HepG2 (cell line): Measurements from ENCODE around the gene CHFR. TPM values are rescaled to one million over a fixed set of nuclear protein-coding genes. Genes with fewer than 3 reads are reported as not detected.

Source experiments
- ASH2L ChIP-seq: fragments of 300-600, 200-600 bp; sonication (generic); IDR thresholded peaks from 2 replicates; pipeline ENCODE4 v1.7.0; 2017; ENCODE audit warnings: low read depth, mild to moderate bottlenecking, moderate library complexity, mixed read lengths, low read length; ENCODE audit not compliant: insufficient read length
- FOXJ3 ChIP-seq: sonication (generic); formaldehyde crosslinking; IDR thresholded peaks from 2 replicates; pipeline ENCODE4 v1.4.0; 2020; ENCODE audit warnings: missing genetic modification reagents, mild to moderate bottlenecking, borderline replicate concordance
- FOXP1 ChIP-seq, 2 experiments: fragments of 450-650 bp in 1 of 2; IDR thresholded peaks; 2 replicates each; pipeline ENCODE4 v1.6.1; 2017 to 2018; ENCODE audit warnings: antibody characterized with exemption in 1 of 2
- JDP2 ChIP-seq: sonication (generic); formaldehyde crosslinking; IDR thresholded peaks from 2 replicates; pipeline ENCODE4 v1.8.1; 2022; ENCODE audit warnings: missing genetic modification reagents, borderline replicate concordance
- LCORL ChIP-seq, 2 experiments: fragments of 450-650 bp in 1 of 2; sonication (generic) in 1 of 2; formaldehyde crosslinking in 1 of 2; IDR thresholded peaks; 2 replicates each; pipeline versions ENCODE4 v1.5.0 to v1.6.1; 2017 to 2020; ENCODE audit warnings: antibody characterized with exemption in 1 of 2, missing genetic modification reagents in 1 of 2
- MTF1 ChIP-seq: sonication (generic); formaldehyde crosslinking; IDR thresholded peaks from 2 replicates; pipeline ENCODE4 v1.5.0; 2020; ENCODE audit warnings: missing genetic modification reagents
- POLR2A ChIP-seq, 2 experiments: IDR thresholded peaks; 2 replicates each; pipeline ENCODE4 v1.6.1; 2011; ENCODE audit warnings: low read depth in 2 of 2, low read length in 2 of 2, mild to moderate bottlenecking in 1 of 2, moderate library complexity in 1 of 2; ENCODE audit not compliant: insufficient read depth in 1 of 2
- SRSF9 ChIP-seq: fragments of 200-400 bp; formaldehyde crosslinking; IDR thresholded peaks from 2 replicates; pipeline ENCODE4 v1.6.1; 2018; ENCODE audit warnings: borderline replicate concordance, mild to moderate bottlenecking, low read depth, low read length; ENCODE audit not compliant: insufficient read depth, poor library complexity, severe bottlenecking
- ZFP90 ChIP-seq: sonication (generic); formaldehyde crosslinking; IDR thresholded peaks from 2 replicates; pipeline ENCODE4 v1.8.0; 2022; ENCODE audit warnings: missing genetic modification reagents, mild to moderate bottlenecking, inconsistent platforms, borderline replicate concordance
- ZNF567 ChIP-seq: sonication (generic); formaldehyde crosslinking; IDR thresholded peaks from 2 replicates; pipeline ENCODE4 v1.8.1; 2023; ENCODE audit warnings: mild to moderate bottlenecking, missing genetic modification reagents, borderline replicate concordance
- polyA plus RNA-seq, 8 experiments: library from polyadenylated mRNA; depleted of rRNA in 3 of 8; stranded (reverse) in 7 of 8; unstranded in 1 of 8; fragments of >200 nt; fragmentation: Illumina TruSeq in 4 of 8; extraction: Trizol in 4 of 8; gene quantifications; 2 replicates each; pipeline versions ENCODE4 v1.2.1 to v1.2.3, GENCODE V29; 2011 to 2016; ENCODE audit warnings: low read depth in 4 of 8, missing spikeins in 1 of 8, mixed read lengths in 1 of 8; ENCODE audit not compliant: insufficient read depth in 1 of 8
- total RNA-seq, 5 experiments: library from RNA; depleted of rRNA; stranded (reverse); fragments of >200 nt; fragmentation: Illumina TruSeq; extraction: Trizol; gene quantifications; 2 replicates each; pipeline ENCODE4 v1.2.3, GENCODE V29; 2016; ENCODE audit warnings: low read depth in 1 of 5
- TF ChIP-seq, protein P1 (sequence below): sonication (generic); formaldehyde crosslinking; IDR thresholded peaks from 2 replicates; pipeline ENCODE4 v1.5.0; 2020; ENCODE audit warnings: missing genetic modification reagents, mild to moderate bottlenecking, borderline replicate concordance
- TF ChIP-seq, protein P2 (sequence below): sonication (generic); formaldehyde crosslinking; IDR thresholded peaks from 2 replicates; pipeline ENCODE4 v1.4.0; 2020; ENCODE audit warnings: missing genetic modification reagents, low read depth, mild to moderate bottlenecking, borderline replicate concordance
- TF ChIP-seq, protein P3 (sequence below), 2 experiments: IDR thresholded peaks; 2 replicates each; pipeline ENCODE4 v1.6.1; 2011 to 2012; ENCODE audit warnings: low read length in 2 of 2, borderline replicate concordance in 1 of 2, low read depth in 1 of 2, mild to moderate bottlenecking in 1 of 2, moderate library complexity in 1 of 2
- TF ChIP-seq, protein P4 (sequence below): sonication (generic); formaldehyde crosslinking; IDR thresholded peaks from 2 replicates; pipeline ENCODE4 v1.5.1; 2020; ENCODE audit warnings: missing genetic modification reagents, mild to moderate bottlenecking, borderline replicate concordance
- TF ChIP-seq, protein P5 (sequence below): sonication (generic); formaldehyde crosslinking; IDR thresholded peaks from 2 replicates; pipeline ENCODE4 v1.5.0; 2020; ENCODE audit warnings: mild to moderate bottlenecking, missing genetic modification reagents
- TF ChIP-seq, protein P6 (sequence below): sonication (generic); formaldehyde crosslinking; IDR thresholded peaks from 2 replicates; pipeline ENCODE4 v1.5.1; 2020; ENCODE audit warnings: missing genetic modification reagents, mild to moderate bottlenecking, borderline replicate concordance

The CHFR gene
- total and polyA plus RNA-seq, 2 of the 13 experiments (the other 11 are each of a cell fraction or from before 2014, with no cell fraction given): 21.4 to 21.5 TPM

DNA sequence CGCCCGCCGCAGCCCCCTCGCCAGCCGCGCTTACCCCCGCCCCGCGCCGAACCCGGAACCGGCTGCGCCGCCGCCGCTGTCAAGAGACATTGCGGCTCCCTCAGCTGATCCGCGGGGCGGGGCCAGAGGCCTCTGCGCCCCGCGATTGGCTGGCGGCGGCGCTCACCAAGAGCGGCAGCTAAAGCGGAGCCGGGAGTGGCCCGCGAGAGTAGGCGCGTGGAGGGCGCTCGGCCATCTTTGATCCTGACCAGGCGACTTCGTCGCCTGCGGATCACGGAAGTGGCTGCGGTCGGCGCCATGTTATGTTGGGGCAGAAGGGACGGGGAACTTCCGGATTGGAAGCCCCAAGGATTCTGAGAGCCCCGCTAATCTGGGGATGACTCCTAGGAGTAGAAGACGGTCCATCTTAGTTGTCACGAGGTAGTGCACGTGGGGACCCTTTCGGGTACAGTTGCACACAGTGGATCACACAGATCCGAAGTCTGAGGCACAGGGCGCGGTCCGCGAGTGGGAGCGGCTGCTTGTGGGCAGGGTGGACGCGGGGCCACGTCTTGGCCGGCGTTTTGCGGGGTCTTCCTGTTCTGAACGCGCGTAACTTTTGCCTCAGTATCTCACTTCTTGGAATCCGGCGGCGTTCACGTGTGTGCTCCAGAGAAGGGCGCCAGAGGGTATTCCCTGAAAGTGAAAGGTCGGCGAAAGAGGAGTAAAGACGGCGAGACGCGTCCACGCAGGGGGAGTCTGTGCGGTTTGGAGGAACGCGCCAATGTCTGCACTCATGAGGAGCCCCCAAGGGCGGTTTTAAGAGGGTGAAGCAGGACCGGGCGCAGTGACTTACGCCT, at the start of gene CHFR (continued):
- TF ChIP-seq, protein P1, sequence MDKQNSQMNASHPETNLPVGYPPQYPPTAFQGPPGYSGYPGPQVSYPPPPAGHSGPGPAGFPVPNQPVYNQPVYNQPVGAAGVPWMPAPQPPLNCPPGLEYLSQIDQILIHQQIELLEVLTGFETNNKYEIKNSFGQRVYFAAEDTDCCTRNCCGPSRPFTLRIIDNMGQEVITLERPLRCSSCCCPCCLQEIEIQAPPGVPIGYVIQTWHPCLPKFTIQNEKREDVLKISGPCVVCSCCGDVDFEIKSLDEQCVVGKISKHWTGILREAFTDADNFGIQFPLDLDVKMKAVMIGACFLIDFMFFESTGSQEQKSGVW (CRISPR knock-in tag): no peak
- TF ChIP-seq ZNF567: no peak
- TF ChIP-seq, protein P2, sequence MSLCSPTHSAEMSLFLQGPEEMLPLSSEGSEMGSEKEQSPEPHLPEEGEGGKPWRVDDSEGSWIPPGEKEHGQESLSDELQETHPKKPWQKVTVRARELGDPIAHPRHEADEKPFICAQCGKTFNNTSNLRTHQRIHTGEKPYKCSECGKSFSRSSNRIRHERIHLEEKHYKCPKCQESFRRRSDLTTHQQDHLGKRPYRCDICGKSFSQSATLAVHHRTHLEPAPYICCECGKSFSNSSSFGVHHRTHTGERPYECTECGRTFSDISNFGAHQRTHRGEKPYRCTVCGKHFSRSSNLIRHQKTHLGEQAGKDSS (CRISPR knock-in tag): peak; percentile 76; the same call in 1 of the 2 replicates
- TF ChIP-seq, protein P3, sequence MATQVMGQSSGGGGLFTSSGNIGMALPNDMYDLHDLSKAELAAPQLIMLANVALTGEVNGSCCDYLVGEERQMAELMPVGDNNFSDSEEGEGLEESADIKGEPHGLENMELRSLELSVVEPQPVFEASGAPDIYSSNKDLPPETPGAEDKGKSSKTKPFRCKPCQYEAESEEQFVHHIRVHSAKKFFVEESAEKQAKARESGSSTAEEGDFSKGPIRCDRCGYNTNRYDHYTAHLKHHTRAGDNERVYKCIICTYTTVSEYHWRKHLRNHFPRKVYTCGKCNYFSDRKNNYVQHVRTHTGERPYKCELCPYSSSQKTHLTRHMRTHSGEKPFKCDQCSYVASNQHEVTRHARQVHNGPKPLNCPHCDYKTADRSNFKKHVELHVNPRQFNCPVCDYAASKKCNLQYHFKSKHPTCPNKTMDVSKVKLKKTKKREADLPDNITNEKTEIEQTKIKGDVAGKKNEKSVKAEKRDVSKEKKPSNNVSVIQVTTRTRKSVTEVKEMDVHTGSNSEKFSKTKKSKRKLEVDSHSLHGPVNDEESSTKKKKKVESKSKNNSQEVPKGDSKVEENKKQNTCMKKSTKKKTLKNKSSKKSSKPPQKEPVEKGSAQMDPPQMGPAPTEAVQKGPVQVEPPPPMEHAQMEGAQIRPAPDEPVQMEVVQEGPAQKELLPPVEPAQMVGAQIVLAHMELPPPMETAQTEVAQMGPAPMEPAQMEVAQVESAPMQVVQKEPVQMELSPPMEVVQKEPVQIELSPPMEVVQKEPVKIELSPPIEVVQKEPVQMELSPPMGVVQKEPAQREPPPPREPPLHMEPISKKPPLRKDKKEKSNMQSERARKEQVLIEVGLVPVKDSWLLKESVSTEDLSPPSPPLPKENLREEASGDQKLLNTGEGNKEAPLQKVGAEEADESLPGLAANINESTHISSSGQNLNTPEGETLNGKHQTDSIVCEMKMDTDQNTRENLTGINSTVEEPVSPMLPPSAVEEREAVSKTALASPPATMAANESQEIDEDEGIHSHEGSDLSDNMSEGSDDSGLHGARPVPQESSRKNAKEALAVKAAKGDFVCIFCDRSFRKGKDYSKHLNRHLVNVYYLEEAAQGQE (IDR thresholded peaks at IDR 0.05; ENCODE audit: borderline replicate concordance in 1 of 2, low read depth in 1 of 2, low read length in 2 of 2): no peak
- TF ChIP-seq JDP2: no peak
- no peak for TF ChIP-seq SRSF9
- TF ChIP-seq FOXP1 (IDR thresholded peaks at IDR 0.05): no peak
- TF ChIP-seq FOXP1 (CRISPR knock-in tag; IDR thresholded peaks at IDR 0.05): no peak
- no peak for TF ChIP-seq LCORL (IDR thresholded peaks at IDR 0.05)
- TF ChIP-seq LCORL (CRISPR knock-in tag; IDR thresholded peaks at IDR 0.05): no peak
- TF ChIP-seq, protein P4, sequence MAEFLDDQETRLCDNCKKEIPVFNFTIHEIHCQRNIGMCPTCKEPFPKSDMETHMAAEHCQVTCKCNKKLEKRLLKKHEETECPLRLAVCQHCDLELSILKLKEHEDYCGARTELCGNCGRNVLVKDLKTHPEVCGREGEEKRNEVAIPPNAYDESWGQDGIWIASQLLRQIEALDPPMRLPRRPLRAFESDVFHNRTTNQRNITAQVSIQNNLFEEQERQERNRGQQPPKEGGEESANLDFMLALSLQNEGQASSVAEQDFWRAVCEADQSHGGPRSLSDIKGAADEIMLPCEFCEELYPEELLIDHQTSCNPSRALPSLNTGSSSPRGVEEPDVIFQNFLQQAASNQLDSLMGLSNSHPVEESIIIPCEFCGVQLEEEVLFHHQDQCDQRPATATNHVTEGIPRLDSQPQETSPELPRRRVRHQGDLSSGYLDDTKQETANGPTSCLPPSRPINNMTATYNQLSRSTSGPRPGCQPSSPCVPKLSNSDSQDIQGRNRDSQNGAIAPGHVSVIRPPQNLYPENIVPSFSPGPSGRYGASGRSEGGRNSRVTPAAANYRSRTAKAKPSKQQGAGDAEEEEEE (CRISPR knock-in tag): no peak
- TF ChIP-seq, protein P5, sequence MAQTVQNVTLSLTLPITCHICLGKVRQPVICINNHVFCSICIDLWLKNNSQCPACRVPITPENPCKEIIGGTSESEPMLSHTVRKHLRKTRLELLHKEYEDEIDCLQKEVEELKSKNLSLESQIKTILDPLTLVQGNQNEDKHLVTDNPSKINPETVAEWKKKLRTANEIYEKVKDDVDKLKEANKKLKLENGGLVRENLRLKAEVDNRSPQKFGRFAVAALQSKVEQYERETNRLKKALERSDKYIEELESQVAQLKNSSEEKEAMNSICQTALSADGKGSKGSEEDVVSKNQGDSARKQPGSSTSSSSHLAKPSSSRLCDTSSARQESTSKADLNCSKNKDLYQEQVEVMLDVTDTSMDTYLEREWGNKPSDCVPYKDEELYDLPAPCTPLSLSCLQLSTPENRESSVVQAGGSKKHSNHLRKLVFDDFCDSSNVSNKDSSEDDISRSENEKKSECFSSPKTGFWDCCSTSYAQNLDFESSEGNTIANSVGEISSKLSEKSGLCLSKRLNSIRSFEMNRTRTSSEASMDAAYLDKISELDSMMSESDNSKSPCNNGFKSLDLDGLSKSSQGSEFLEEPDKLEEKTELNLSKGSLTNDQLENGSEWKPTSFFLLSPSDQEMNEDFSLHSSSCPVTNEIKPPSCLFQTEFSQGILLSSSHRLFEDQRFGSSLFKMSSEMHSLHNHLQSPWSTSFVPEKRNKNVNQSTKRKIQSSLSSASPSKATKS (CRISPR knock-in tag): no peak
- no peak for TF ChIP-seq FOXJ3 (CRISPR knock-in tag)
- peak; percentile 65 to 92 for TF ChIP-seq POLR2A (IDR thresholded peaks at IDR 0.05; ENCODE audit: insufficient read depth in 1 of 2, low read depth in 2 of 2, low read length in 2 of 2)
- TF ChIP-seq ASH2L: peak; percentile 54
- no peak for TF ChIP-seq MTF1 (CRISPR knock-in tag)
- TF ChIP-seq, protein P6, sequence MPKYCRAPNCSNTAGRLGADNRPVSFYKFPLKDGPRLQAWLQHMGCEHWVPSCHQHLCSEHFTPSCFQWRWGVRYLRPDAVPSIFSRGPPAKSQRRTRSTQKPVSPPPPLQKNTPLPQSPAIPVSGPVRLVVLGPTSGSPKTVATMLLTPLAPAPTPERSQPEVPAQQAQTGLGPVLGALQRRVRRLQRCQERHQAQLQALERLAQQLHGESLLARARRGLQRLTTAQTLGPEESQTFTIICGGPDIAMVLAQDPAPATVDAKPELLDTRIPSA (CRISPR knock-in tag): no peak
- TF ChIP-seq ZFP90 (CRISPR knock-in tag): no peak
